ENCODE measurements around the gene ZC3H6.
"Not testable (repeated sequence)": the region's sequence is repeated elsewhere in the genome, so short reads cannot be mapped to it uniquely, and the experiment has no call there.

Gene ZC3H6

GRCh38 chr2:112321375-112322320 lies 46.3 kb downstream of the ZC3H6 start:
- no peak for DNase-seq (ENCODE audit: low spot score)

GRCh38 chr2:112322919-112323318 lies 47.5 kb downstream of the ZC3H6 start:
- no peak for DNase-seq (ENCODE audit: low spot score)

GRCh38 chr2:112332123-112332696 lies 56.8 kb downstream of the ZC3H6 start:
- no peak for DNase-seq (ENCODE audit: low spot score)

GRCh38 chr2:112335600-112335999 lies 60.2 kb downstream of the ZC3H6 start:
- DNase-seq (ENCODE audit: low spot score) = no peak

- no peak for DNase-seq (ENCODE audit: low spot score)
Measured at GRCh38 chr2:112339986-112340385, 64.6 kb downstream of the ZC3H6 start.

- no peak for DNase-seq (ENCODE audit: low spot score)
Measured at GRCh38 chr2:112340475-112341267, 65.3 kb downstream of the ZC3H6 start.

GRCh38 chr2:112342067-112342550 lies 66.7 kb downstream of the ZC3H6 start:
- DNase-seq (ENCODE audit: low spot score) = no peak

GRCh38 chr2:112343827-112344585 lies 68.6 kb downstream of the ZC3H6 start:
- DNase-seq (ENCODE audit: low spot score) = no peak

- DNase-seq (ENCODE audit: low spot score) = no peak
Measured at GRCh38 chr2:112345030-112346027, 69.9 kb downstream of the ZC3H6 start.

- DNase-seq (ENCODE audit: low spot score) = not testable (repeated sequence)
Measured at GRCh38 chr2:112352292-112352691, 76.9 kb downstream of the ZC3H6 start.

- DNase-seq (ENCODE audit: low spot score) = not testable (repeated sequence)
Measured at GRCh38 chr2:112352809-112353603, 77.6 kb downstream of the ZC3H6 start.

- not testable (repeated sequence) for DNase-seq (ENCODE audit: low spot score)
Measured at GRCh38 chr2:112354335-112354734, 78.9 kb downstream of the ZC3H6 start.

- not testable (repeated sequence) for DNase-seq (ENCODE audit: low spot score)
Measured at GRCh38 chr2:112360055-112360454, 84.7 kb downstream of the ZC3H6 start.
